B cell (primary cell): Measurements from ENCODE around the gene HOXB7. TPM values are rescaled to one million over a fixed set of nuclear protein-coding genes. Genes with fewer than 3 reads are reported as not detected.

Source experiments
- ATAC-seq: fragments of 200-7000 bp; cut with Tn5 transposase; one replicate; pipeline ENCODE4 v1.10.0; 2021; ENCODE audit warnings: low read depth, mild to moderate bottlenecking, moderate number of reproducible peaks, moderate library complexity
- CTCF ChIA-PET: fragments of 350-600 bp; sonication (Branson Sonifier 250); formaldehyde crosslinking; loops from one replicate; lab custom pipeline; 2021; ENCODE audit warnings: antibody characterized with exemption, inconsistent platforms; lab: Charles Lee
- POLR2A ChIA-PET: fragments of 350-600 bp; sonication (Branson Sonifier 250); formaldehyde crosslinking; loops from one replicate; lab custom pipeline; 2021; ENCODE audit warnings: antibody characterized with exemption; lab: Charles Lee
- DNase-seq: peaks from one replicate; pipeline ENCODE4 v3.0.0; 2013
- H2AFZ ChIP-seq: 2 replicates; pipeline ENCODE4 v1.6.1; 2012; ENCODE audit warnings: mild to moderate bottlenecking, low read depth, low read length; ENCODE audit not compliant: insufficient read depth, poor library complexity, severe bottlenecking
- H3K27ac ChIP-seq, 2 donors: 1 replicate in 1 of 2; 2 replicates in 1 of 2; pipeline ENCODE4 v1.5.1; 2012 to 2013; ENCODE audit warnings: low read length in 2 of 2, mild to moderate bottlenecking in 2 of 2, moderate library complexity in 1 of 2
- H3K27me3 ChIP-seq, 4 experiments: fragments of 200-600 bp in 1 of 4; sonication (generic) in 1 of 4; replicated peaks in 1 of 4; 1 replicate in 2 of 4; 2 replicates in 2 of 4; pipeline versions ENCODE4 v1.6.1 to v1.7.0; 2013 to 2016; ENCODE audit warnings: low read length in 3 of 4, mild to moderate bottlenecking in 2 of 4, mixed read lengths in 1 of 4, moderate library complexity in 1 of 4; ENCODE audit not compliant: insufficient read depth in 4 of 4, control insufficient read depth in 3 of 4; ENCODE audit errors: control extremely low read depth in 1 of 4
- H3K36me3 ChIP-seq, 2 experiments: replicated peaks in 1 of 2; 1 replicate in 1 of 2; 2 replicates in 1 of 2; pipeline versions ENCODE4 v1.6.1 to v1.7.1; 2013; ENCODE audit warnings: low read length in 1 of 2; ENCODE audit not compliant: insufficient read depth in 2 of 2, control insufficient read depth in 1 of 2; ENCODE audit errors: control extremely low read depth in 1 of 2, extremely low read depth in 1 of 2
- H3K4me1 ChIP-seq, 2 donors: fragments of 200-600 bp in 1 of 2; sonication (generic) in 1 of 2; 1 replicate in 1 of 2; 2 replicates in 1 of 2; pipeline versions ENCODE4 v1.5.1 to v1.6.1; 2013 to 2017; ENCODE audit warnings: low read length in 2 of 2; ENCODE audit not compliant: control insufficient read depth in 2 of 2, insufficient read depth in 2 of 2
- H3K4me2 ChIP-seq: replicated peaks from 2 replicates; pipeline ENCODE3; 2012; ENCODE audit warnings: mild to moderate bottlenecking, low read depth, low read length; ENCODE audit not compliant: poor library complexity, severe bottlenecking
- H3K4me3 ChIP-seq, 5 experiments: fragments of 200-600 bp in 1 of 5; sonication (generic) in 1 of 5; 1 replicate in 3 of 5; 2 replicates in 2 of 5; pipeline versions ENCODE4 v1.5.1 to v1.7.0; 2011 to 2016; ENCODE audit warnings: low read length in 4 of 5, mild to moderate bottlenecking in 4 of 5, low read depth in 2 of 5, control low read depth in 1 of 5, moderate library complexity in 1 of 5; ENCODE audit not compliant: insufficient read depth in 1 of 5; ENCODE audit errors: control extremely low read depth in 1 of 5, extremely low read depth in 1 of 5
- H3K79me2 ChIP-seq: fragments of 200-600 bp; sonication (generic); one replicate; pipeline ENCODE4 v1.6.0; 2016; ENCODE audit warnings: low read length; ENCODE audit not compliant: control insufficient read depth, insufficient read depth
- H3K9ac ChIP-seq: fragments of 200-600 bp; sonication (generic); 2 replicates; pipeline ENCODE4 v1.6.1; 2017; ENCODE audit warnings: mild to moderate bottlenecking, low read length, moderate library complexity
- H3K9me3 ChIP-seq, 3 donors: one replicate each; pipeline versions ENCODE4 v1.6.1 to v1.7.1; 2013; ENCODE audit warnings: low read length in 2 of 3; ENCODE audit not compliant: control insufficient read depth in 2 of 3, insufficient read depth in 1 of 3; ENCODE audit errors: control extremely low read depth in 1 of 3
- H4K20me1 ChIP-seq: 2 replicates; pipeline ENCODE4 v1.6.0; 2012; ENCODE audit warnings: mild to moderate bottlenecking, low read length; ENCODE audit not compliant: insufficient read depth, control insufficient read depth, poor library complexity, severe bottlenecking
- H3K27ac Mint-ChIP-seq: one replicate; pipeline ENCODE4 v1.8.0; 2021; ENCODE audit warnings: mixed read lengths
- H3K27me3 Mint-ChIP-seq: one replicate; pipeline ENCODE4 v1.8.0; 2021; ENCODE audit warnings: mixed read lengths
- H3K4me1 Mint-ChIP-seq: one replicate; pipeline ENCODE4 v1.8.0; 2021; ENCODE audit warnings: mixed read lengths
- H3K4me3 Mint-ChIP-seq: one replicate; pipeline ENCODE4 v1.8.0; 2021; ENCODE audit warnings: mixed read lengths
- H3K9me3 Mint-ChIP-seq: one replicate; pipeline ENCODE4 v1.8.0; 2022; ENCODE audit warnings: mixed read lengths; ENCODE audit not compliant: insufficient read depth
- EZH2 ChIP-seq: IDR thresholded peaks from 2 replicates; pipeline ENCODE4 v1.6.1; 2012; ENCODE audit warnings: borderline replicate concordance, low read depth, mild to moderate bottlenecking, moderate library complexity, low read length; ENCODE audit not compliant: insufficient read depth, poor library complexity, severe bottlenecking
- WGBS: methylation state at CpG from one replicate; pipeline ENCODE4 v1.1.5; 2013; ENCODE audit warnings: missing lambda C conversion rate; ENCODE audit not compliant: insufficient coverage; 5-methylcytosine and 5-hydroxymethylcytosine counted together
- intact Hi-C: fragments of 100-400 bp; cut with micrococcal nuclease; formaldehyde crosslinking; loops from one replicate; pipeline ENCODE4 v1.10.0; 2022
- polyA plus RNA-seq: library from polyadenylated mRNA; depleted of rRNA; stranded (reverse); fragments of >200 nt; gene quantifications from 2 replicates; pipeline ENCODE4 v1.2.3, GENCODE V29; 2012
- total RNA-seq, 2 donors: library from RNA; stranded (reverse); fragments of 120-200 nt in 1 of 2; gene quantifications; 1 replicate in 1 of 2; 2 replicates in 1 of 2; pipeline versions ENCODE4 v1.2.3 to v1.2.4, GENCODE V29; 2013 to 2022
- TF ChIP-seq, protein P1 (sequence below): fragments of 200-600 bp; IDR thresholded peaks from one replicate; pipeline ENCODE4 v1.8.0; 2022; ENCODE audit warnings: antibody characterized with exemption, mild to moderate bottlenecking

The HOXB7 gene
- total and polyA plus RNA-seq, 2 donors (not counting 1 experiment from before 2014, with no cell fraction given): 0.25 to 1.3 TPM

DNA sequence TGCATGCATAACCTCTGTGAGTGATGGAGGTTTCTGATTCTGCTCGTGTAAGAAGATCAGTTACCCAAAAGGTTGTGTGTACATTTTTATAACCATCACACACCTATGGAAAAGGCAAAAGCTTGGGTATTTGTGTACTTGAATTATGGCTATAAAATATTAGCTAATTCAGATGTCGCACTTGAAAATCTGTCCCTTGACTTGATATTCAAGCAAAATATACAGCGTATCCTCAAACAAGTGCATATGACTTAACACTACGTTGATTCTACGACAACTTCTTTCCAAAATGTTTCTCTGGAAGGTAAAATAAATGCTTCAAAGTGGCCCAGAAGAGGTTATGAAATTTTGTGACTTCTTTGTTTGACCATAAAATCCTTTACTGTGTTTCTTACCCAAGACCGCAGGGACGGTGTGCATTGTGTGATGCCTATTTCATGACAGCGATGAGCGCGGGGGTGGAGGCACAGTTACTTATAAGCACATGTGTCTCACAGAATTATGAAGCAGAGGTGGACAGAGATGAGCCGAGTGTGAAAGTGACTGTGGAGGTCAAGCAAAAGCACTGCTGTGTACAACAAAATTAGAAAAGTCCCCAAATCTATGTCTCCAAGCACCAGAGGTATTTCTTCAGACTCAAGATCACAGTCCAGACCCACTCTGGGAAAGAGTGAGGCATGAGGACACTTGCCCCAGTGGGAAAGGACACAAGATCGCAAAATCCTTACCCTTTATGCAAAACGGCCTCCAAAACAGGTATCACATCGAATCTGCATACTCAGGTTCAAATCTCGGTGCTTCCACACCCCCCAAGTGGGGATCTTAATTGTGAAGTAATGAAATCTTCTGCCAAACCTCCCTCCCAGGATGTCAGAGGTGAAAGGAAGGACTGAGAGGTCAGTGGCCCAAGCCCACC, 19.4 kb upstream of the HOXB7 start:
- Histone ChIP-seq H4K20me1 (no peaks in the 10 kb centered on the region), H3K4me2 (no peak overlapping the region), H3K79me2 (no peaks in the 10 kb centered on the region), H3K27me3 (peaks cover 0 to 96% (median 69%) of the 10 kb centered on the region in 4 experiments), H3K9ac (no peak overlapping the region), H3K36me3 (no peaks in the 10 kb centered on the region), H3K4me3 (no peak overlapping the region), H3K4me1 (peaks cover 28 to 36% of the 10 kb centered on the region in 2 donors), H3K27ac (no peak overlapping the region), H3K9me3 (peaks cover 0 to 15% (median 0%) of the 10 kb centered on the region in 3 donors), H2AFZ (no peak overlapping the region)
- 100% methylated on average over 1 of the region's 15 CpGs for WGBS
- ChIA-PET POLR2A (no interaction called here), CTCF (interaction anchor here (0.9 to 1.1 kb wide), 3 partner anchors 10 to 322 kb away, joined by 3 to 5 read pairs (median 4); no protein-coding TSS in a partner anchor)
- Mint-ChIP-seq H3K27ac (no peak overlapping the region), H3K4me1 (peaks cover 19% of the 10 kb centered on the region), H3K4me3 (no peak overlapping the region), H3K27me3 (peaks cover 81% of the 10 kb centered on the region), H3K9me3 (no peaks in the 10 kb centered on the region)
- ATAC-seq (no peak), DNase-seq (no peak)
- no peak for TF ChIP-seq EZH2
- TF ChIP-seq, protein P1, sequence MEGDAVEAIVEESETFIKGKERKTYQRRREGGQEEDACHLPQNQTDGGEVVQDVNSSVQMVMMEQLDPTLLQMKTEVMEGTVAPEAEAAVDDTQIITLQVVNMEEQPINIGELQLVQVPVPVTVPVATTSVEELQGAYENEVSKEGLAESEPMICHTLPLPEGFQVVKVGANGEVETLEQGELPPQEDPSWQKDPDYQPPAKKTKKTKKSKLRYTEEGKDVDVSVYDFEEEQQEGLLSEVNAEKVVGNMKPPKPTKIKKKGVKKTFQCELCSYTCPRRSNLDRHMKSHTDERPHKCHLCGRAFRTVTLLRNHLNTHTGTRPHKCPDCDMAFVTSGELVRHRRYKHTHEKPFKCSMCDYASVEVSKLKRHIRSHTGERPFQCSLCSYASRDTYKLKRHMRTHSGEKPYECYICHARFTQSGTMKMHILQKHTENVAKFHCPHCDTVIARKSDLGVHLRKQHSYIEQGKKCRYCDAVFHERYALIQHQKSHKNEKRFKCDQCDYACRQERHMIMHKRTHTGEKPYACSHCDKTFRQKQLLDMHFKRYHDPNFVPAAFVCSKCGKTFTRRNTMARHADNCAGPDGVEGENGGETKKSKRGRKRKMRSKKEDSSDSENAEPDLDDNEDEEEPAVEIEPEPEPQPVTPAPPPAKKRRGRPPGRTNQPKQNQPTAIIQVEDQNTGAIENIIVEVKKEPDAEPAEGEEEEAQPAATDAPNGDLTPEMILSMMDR: no peak
- intact Hi-C loops: no loop called here

DNA sequence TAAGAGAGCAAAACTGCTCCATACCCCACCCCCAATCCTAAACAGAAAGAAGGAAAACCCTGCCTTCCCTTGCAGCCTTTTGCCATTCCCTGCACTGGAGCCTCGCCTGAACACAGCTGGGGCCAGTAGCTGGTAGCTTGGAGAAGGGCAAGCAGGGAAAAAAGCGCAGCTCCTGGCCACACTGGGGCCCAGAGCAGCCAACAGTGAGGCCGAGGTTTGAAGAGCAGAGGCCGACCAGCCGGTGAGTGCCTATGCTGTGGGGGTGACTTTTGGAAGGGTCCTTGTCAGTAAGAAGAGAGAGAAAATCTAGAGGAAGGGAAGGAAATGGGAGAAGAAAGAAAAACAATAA, 18.6 kb upstream of the HOXB7 start:
- Histone ChIP-seq H3K27ac (no peak overlapping the region), H3K36me3 (no peaks in the 10 kb centered on the region), H3K4me2 (no peak overlapping the region), H3K9me3 (peaks cover 0 to 17% (median 0%) of the 10 kb centered on the region in 3 donors), H3K27me3 (peaks cover 0 to 96% (median 67%) of the 10 kb centered on the region in 4 experiments), H3K9ac (no peak overlapping the region), H3K79me2 (no peaks in the 10 kb centered on the region), H2AFZ (no peak overlapping the region), H3K4me1 (peaks cover 34 to 38% of the 10 kb centered on the region in 2 donors), H3K4me3 (no peak overlapping the region), H4K20me1 (no peaks in the 10 kb centered on the region)
- Mint-ChIP-seq H3K4me3 (no peak overlapping the region), H3K9me3 (no peaks in the 10 kb centered on the region), H3K27ac (no peak overlapping the region), H3K27me3 (peaks cover 75% of the 10 kb centered on the region), H3K4me1 (peaks cover 23% of the 10 kb centered on the region)
- ATAC-seq (no peak), DNase-seq (no peak)
- intact Hi-C loops: no loop called here
- TF ChIP-seq EZH2: no peak
- TF ChIP-seq, protein P1: no peak
- 84% methylated on average over 4 of the region's 5 CpGs for WGBS
- CTCF ChIA-PET: interaction anchor here (0.9 to 1.2 kb wide), 5 partner anchors 11 to 367 kb away, joined by 3 to 5 read pairs (median 4); no protein-coding TSS in a partner anchor
- POLR2A ChIA-PET: no interaction called here
